ENCODE measurements around the gene TRIP13. TPM values are rescaled to one million over a fixed set of nuclear protein-coding genes. Genes with fewer than 3 reads are reported as not detected.

TRIP13 gene
- total RNA-seq, 1 donor from 2014 or later, result 24.1 TPM

DNA sequence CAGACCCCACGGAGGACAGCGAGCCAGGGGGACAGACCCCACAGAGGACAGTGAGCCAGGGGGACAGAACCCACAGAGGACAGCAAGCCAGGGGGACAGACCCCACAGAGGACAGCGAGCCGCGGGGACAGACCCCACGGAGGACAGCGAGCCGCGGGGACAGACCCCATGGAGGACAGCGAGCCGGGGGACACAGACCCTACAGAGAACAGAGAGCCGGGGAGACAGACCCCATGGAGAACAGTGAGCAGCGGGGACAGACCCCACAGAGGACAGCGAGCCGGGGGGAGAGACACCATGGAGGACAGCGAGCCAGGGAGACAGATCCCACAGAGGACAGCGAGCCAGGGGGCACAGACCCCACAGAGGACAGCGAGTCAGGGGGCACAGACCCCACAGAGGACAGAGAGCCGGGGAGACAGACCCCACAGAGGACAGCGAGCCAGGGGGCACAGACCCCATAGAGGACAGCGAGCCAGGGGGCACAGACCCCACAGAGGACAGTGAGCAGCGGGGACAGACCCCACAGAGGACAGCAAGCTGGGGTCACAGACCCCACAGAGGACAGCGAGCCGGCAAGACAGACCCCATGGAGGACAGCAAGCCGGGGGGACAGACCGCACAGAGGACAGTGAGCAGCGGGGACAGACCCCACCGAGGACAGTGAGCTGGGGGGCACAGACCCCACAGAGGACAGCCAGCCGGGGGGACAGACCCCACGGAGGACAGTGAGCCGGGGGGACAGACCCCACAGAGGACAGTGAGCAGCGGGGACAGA lies 37.5 kb upstream of the TRIP13 start:
- intact Hi-C loops (cut with micrococcal nuclease), result no loop called here

DNA sequence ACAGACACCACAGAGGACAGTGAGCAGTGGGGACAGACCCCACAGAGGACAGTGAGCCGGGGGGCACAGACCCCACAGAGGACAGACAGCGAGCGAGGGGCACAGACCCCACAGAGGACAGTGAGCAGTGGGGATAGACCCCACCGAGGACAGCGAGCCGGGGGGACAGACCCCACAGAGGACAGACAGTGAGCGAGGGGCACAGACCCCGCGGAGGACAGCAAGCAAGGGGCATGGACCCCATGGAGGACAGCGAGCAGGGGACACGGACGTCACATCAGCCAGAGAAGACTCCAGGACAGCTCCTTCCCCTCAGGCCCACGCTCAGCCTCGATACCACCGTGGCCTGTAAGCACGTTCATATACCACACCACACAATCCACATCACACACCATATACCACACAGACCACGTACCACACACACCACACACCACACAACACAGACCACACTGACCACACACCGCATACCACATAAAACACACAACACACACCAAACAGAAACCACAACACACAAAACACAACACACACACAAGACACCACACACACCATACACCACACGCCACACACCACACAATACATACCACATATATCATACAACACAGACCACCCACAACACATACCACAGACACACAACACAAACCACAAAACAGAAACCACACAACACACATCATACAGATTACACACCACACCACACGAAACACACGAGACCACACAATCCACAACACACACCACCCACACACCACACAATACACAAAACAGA lies 36.7 kb upstream of the TRIP13 start:
- intact Hi-C loops (cut with micrococcal nuclease), result no loop called here

DNA sequence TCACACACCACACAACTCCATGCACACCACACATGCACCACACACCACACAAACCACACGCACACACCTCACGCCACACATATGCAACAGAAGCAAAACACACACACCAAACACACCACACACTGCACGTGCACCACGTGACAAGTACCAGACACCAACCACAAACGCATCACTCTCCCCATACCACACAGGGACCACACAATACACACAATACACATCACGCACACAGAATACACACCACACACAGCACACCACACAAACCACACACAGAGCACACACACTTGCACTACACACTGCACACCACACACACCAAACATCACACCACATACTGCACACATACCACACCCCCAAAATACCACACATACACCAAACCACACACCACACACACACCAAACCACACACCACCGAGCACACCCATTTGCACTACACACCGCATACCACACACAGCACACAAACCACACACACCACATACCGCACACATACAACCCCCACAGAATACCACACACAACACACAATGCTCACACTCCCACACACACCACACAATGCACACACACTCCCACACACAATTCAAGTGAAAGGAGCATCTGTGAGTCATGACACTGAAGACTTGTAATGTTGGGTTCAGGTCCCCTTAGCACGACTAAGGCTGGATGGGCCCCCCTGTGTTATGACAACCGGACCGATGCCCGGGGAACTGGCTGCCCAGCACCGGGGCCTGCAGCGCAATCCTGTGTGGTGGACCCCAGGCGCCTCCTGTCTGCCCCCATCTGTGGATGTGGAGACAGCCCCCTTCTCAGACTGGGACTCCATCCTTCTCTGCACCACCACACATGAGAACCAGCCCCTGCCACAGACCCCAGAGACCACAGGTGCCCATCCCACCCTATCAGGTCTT lies 35.9 kb upstream of the TRIP13 start:
- intact Hi-C loops (cut with micrococcal nuclease), result no loop called here

DNA sequence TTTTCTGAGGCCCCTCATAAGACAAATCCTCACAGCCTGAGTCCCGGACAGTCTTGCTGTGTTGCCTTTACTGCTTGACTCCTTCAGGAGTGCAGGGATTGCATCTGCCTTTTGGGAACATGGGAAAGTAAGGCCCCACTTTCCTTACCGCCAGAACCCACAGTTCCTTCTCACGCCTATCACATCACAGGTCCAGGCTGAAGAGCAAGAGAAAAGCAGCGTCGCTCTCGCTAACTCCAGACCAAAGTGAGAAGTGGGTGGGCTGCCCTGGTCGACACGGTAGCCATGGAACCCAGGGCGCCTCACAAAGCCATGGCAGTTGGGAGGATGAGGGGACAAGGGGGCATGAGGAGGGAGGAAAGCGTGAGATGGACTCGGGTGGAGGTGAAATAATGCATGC lies 34.0 kb upstream of the TRIP13 start:
- intact Hi-C loops (cut with micrococcal nuclease), result no loop called here

DNA sequence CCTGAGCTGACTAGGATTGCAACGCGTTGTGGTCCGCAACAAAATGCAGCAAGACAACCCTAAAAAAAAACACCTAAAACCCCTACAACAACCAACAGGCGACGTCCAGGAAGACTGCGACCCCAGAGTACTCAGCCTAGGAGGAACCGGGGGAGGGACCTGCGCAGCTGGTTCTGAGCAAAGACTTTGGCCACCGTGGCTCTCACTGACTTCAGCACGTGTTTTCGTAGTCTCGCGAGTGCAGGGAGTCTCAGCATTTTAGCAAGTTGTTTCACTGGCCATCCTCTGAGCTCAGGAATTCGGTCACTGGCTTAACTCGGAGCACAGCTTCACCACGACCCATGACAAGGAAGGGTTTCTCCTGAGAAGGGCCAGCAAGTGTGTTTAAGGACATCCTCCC lies 33.3 kb upstream of the TRIP13 start:
- intact Hi-C loops (cut with micrococcal nuclease), result no loop called here

DNA sequence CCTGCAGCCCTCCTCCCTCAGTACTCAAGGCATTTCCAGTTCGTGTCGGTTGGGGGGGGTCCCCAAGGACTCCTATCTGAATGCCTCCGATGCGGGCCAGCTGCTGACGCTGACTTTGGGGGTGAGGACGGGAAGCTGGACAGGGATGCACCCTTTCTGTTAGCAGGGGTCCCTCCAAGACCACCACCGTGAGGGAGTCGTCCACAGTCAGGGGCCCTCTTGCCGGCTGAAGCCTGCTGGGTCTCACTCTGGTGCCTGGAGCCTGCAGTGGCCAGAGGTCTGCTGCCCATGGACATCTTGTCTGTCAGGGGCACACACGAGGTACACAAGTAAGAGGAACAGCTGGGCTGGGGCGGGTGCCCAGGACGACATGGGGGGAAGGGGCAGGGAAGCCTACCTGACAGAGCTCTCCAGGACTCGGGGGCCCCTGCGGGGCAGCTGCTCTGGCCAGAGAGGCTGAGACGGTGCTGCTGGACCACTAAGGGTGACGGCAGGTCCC lies 32.8 kb upstream of the TRIP13 start:
- intact Hi-C loops (cut with micrococcal nuclease), result no loop called here

DNA sequence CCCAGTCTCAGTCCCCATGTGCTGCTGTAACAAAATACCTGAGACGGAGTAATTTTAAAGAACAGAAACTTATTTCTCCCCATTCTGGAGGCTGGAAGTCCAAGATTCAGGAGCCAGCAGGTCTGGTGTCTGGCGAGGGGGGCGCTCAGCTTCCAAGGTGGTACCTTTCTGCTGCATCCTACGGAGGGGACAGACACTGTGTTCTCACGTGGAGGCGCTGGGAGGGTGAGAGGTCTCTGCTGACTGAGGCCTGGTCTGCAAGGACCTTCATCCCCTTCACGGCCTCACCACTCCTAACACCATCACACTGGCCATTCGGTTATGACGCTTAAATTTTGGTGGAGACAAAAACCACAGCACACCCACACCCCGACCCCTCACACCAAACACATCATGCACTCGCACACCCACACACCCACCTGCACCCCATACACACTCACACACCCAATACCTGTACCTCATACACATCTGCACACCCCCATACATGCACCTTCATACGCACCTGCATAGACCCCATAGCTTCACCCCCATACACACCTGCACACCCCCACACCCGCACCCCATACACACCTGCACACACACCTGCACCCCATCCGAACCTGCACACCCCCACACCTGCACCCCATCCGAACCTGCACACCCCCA lies 32.1 kb upstream of the TRIP13 start:
- intact Hi-C loops (cut with micrococcal nuclease), result no loop called here

DNA sequence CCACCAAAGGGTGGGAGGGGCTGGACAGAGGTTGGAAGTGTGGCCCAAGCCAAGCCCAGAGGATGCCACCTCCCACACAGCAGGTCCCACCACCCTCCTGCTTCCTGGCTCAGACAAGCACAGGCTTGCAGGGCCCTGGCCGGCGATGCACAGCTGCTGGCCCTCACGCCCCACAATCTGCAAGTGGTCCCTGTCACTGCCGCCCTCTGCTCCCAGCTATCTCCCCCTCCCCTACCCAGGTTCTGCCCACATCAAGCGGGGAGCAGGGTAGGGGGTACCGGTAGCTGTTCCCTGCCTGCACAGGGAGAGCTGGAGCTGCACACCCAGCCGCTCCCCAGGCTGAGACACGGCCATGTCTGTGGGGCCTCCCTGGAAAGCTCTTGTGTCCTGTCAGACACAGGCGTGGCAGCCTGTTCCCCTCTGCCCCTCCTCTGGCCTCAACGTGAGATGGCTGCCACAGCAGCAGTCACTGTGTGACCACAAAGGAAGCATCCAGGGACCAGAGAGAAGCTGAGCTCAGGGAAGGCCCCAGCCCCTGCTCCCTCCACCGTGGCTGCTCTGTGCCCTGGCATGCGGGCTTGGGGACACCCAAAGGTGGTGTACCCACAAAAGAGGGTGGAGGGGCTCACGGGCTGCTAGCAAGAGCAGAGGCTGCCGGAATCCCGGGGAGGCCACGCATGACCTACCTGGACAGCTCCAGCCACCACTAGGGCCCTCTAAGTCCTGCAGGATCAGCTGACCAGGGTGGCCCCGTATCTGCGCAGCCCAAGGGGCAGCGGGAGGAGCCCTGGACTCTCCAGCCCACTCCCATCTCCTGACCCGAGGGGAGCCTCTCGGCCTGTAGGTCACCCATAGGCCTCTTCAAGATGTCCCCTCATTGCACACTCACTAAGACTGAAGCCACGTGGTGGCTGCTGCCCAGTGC lies 31.0 kb upstream of the TRIP13 start:
- intact Hi-C loops (cut with micrococcal nuclease), result no loop called here

DNA sequence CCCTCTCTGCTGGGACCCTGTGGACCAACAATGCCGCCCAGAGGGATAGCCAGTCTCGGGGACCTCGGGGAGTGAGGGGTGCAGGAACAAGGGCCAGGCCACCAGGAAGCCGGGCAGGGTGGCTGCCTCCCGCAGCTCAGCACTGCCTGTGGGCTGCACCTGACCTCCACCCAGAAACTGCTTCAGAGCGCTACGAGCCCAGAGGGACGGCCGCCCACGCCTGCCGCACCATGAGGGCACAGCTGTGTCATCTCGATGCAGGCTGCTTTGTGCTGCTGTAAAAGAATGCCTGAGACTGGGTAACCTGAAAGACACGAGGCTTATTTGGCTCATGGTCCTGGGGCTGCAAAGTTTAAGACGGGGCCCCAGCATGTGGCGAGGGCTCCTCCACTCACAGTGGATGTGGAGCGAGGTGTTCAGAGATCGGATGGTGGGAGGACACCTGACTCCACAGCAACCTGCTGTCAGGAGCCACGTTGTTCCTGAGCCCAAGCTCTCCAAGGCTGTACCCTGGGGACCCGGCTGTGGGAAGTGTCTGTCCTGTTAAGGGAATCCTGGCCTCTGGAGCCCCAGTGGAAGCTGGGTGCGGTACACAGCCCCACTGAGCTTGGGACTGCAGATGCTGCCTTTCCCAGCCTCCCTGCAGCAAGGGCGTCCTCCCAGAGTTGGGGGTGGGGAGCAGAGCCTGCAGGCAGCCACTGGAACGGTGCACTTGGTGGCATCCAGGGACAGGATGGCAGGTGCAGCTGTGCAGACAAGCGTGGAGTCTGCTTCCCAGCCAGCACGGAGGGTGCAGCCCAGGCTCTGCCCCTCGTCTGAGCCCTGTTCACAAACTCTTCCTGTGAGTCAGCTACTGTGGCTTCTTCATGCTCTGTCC lies 30.1 kb upstream of the TRIP13 start:
- intact Hi-C loops (cut with micrococcal nuclease), result no loop called here

DNA sequence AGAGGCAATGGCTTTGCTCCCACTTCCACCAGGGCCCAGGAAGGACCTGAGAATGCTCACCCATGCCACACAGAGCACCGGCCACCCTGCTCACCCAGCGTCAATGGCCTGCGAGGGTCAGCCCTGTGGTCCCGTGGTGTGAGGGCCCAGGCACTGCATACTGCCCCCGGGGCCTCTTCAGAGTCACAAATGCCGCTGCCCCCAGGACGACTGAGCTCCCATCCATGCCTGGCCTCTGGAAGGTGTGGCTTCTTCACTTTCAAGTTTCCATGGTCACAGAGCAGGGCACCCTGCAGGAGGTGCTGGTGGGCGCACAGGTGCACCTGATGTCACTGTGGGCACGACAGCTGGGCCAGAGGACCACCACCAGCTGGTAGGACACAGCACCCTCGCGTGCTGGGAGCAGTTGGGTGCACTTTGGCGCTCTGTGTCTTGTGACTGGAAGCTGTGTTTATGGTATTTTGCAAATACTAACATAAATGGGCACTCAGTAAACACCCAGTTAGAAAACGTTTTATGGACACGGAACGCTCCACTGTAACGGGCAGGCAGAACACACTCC lies 29.4 kb upstream of the TRIP13 start:
- intact Hi-C loops (cut with micrococcal nuclease), result no loop called here

DNA sequence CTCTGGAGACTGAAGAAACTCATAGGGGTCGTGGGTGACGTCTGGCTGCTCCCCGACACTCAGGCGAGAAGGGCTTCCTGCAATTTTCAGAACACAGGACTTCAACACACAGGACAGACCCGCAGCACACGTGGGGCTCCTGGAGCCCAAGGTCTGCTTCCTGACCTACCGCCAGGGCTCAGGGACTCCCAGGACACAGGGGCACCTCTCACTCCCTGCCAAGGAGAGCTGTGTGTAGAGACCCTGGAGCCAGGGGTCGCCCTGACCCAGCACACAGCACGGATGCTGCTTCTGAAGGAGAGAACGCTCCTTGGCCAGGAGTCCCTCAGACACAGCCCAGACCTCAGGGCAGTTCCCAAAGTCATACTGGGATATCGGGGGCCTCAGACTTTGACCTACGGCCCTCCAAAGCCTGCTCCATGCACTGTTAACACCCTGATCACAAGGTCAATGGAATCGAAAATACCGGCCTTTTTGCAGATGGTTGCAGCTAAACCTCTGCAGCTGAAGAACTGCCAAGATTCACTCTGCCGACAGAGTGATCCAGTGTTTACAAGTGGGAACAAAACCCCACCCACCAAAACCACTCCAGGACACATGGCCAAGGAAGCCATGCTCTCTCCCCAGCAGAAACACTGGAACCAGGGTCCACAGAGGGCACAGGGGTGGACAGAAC lies 28.1 kb upstream of the TRIP13 start:
- intact Hi-C loops (cut with micrococcal nuclease), result no loop called here

DNA sequence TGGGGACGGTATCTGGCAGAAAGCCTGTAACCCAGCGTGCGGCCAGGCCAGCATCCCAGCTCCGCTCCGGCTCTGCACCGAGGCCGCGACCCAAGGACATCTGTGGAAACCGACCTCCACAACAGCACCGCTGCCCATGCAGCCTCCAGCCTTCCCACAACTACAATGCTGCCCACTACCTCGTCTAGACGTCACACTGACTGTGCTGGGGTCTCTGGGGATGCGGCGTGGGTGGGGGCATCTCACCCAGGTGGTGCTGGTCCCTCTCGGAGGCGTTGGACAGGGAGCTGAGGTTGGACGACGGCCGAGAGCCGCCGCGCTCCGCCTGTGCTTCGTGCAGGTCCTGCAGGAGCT lies 27.5 kb upstream of the TRIP13 start:
- intact Hi-C loops (cut with micrococcal nuclease), result no loop called here

DNA sequence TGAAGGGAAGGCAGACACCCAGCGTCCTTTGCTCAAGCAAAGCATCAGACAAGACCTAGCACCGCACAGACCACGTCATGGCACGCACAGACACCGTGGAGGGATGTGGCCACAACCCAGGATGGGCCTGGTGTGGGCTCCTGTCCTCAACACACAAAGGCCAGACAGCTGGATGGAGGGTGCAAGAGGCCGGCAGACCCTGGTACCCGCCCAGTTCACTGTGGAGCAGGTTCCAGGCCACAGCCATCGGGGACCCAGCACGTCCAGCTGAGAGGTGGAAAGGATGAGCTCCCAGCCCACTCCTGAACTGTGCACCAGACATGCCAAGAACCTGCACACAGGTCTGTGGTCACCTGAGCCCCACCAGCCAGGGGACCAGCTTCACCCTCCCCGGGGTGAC lies 26.9 kb upstream of the TRIP13 start:
- intact Hi-C loops (cut with micrococcal nuclease), result no loop called here

DNA sequence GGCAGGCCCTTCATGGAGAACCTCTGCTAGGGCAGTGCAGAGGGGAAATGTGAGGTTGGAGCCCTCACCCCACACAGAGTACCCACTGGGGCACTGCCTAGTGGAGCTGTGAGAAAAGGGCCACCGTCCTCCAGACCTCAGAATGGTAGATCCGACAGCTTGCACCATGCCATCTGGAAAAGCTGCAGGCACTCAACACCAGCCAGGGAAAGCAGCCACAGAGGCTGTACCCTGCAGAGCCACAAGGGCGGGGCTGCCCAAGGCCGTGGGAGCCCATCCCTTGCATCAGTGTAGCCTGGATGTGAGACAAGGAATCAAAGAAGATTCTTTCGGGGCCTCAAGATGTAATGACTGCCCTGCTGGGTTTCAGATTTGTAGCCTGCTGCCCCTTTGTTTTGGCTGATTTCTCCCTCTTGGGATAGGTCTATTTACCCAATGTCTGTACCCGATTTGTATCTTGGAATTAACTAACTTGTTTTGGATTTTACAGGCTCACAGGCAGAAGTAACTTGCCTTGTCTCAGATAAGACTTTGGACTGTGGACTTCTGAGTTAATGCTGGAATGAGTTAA lies 25.3 kb upstream of the TRIP13 start:
- intact Hi-C loops (cut with micrococcal nuclease), result no loop called here

DNA sequence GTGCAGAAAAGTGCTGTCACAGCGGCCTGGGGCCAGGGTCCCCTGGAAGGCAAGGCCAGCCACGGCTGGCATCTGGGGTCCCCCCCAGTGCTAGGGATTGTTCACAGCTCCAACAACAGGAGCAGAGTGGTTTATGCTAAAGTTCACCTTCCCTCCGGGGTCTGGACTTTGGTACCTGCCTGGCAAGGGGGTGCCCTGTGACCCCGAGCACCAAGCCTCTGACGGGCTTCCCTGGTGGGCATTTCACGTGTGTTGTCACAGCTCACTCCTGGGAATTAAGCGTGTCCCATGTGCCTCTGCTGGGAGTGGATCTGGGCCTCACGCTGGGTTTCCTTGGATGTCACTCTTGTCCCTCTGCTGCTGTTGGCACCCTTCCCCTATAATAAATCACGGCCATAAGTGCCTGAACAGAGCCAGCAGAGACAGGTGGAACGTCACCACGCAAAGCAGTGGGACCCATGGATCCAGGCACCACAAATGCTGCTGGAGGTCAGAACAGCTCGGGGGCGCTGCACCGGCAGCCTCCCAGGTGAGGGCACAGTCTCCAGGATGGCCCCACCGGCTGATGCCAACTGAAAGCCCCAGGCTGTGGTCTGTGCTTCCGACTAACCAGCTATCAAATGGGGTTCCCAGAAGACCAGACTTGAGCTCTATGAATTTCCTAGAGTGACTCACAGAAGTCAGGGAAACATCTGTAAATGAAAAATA lies 24.1 kb upstream of the TRIP13 start:
- intact Hi-C loops (cut with micrococcal nuclease), result no loop called here

DNA sequence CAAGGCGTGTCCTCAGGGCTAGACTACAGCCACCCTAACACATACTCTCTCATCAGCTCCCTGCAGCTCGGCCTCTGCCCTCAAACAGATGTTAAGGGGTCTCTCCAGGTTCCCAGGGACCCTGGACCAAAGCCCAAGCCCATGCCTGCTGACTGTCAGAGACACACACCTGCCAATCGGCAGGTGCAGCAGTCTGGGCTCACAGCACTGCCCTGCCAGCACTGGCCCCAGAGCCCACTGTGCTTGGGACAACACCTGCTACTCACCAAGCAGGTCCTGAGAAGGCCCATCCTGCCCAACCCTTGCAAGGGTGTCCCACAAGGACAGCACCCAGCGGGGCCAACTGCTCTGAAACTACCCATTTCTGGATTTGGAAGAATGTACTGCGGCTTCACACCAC lies 21.7 kb upstream of the TRIP13 start:
- intact Hi-C loops (cut with micrococcal nuclease), result no loop called here

DNA sequence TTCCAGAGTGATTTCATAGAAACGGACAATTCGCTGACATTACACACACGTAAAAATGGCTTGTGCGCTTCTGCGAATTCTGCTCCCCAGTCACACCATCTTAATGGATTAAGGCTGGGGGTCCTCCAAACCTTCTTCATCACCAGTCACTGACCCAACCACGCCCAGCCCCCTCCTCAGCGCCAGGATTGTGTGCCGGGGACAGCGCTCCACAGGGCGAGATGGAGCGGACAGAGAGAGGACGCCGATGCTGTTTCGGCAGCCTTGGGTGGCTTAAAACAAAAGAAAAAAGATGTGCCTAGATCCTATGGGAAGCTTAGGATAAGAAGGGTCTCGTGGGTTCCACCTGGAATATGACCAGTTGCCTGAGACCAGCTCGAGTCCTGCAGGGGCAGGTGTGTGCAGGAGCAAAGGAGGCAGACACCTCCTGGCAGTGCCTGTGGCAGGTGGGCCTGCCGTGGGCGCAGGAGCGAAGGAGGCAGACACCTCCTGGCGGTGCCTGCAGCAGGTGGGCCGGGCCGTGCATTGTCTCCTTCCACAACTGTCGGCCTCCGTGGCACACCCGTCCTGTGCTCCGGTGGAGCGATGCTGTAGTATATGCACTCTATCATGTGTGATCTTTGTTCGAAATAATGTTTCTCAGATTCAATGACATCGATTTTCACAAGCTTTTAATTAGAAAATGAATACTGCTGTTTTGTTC lies 20.9 kb upstream of the TRIP13 start:
- intact Hi-C loops (cut with micrococcal nuclease), result no loop called here
